HepG2 (cell line): ENCODE measurements around the gene CPNE4. TPM values are rescaled to one million over a fixed set of nuclear protein-coding genes. Genes with fewer than 3 reads are reported as not detected.

Source experiments
- ATF7-NPFF ChIP-seq: sonication (generic); formaldehyde crosslinking; IDR thresholded peaks from 2 replicates; pipeline ENCODE4 v1.8.1; 2023; ENCODE audit warnings: mild to moderate bottlenecking, low read depth, missing genetic modification reagents, moderate library complexity
- CENPX ChIP-seq: sonication (generic); formaldehyde crosslinking; IDR thresholded peaks from 2 replicates; pipeline ENCODE4 v1.9.0; 2021; ENCODE audit warnings: mild to moderate bottlenecking, missing genetic modification reagents, moderate library complexity
- FIP1L1 ChIP-seq: fragments of 200-400 bp; formaldehyde crosslinking; IDR thresholded peaks from 2 replicates; pipeline ENCODE4 v1.6.1; 2018; ENCODE audit warnings: low read depth, mild to moderate bottlenecking, low read length, moderate library complexity, borderline replicate concordance; ENCODE audit not compliant: insufficient read depth
- GATA4 ChIP-seq: sonication (generic); IDR thresholded peaks from 2 replicates; pipeline ENCODE4 v1.6.1; 2016; ENCODE audit warnings: antibody characterized with exemption, low read depth, borderline replicate concordance
- MLLT10 ChIP-seq: sonication (generic); formaldehyde crosslinking; IDR thresholded peaks from 2 replicates; pipeline ENCODE4 v1.4.0; 2020; ENCODE audit warnings: missing genetic modification reagents
- MXD4 ChIP-seq: IDR thresholded peaks from 2 replicates; pipeline ENCODE4 v1.6.1; 2016; ENCODE audit warnings: mild to moderate bottlenecking, missing biosample characterization, missing genetic modification reagents
- NFYC ChIP-seq: IDR thresholded peaks from 2 replicates; pipeline ENCODE4 v1.6.1; 2016; ENCODE audit warnings: missing genetic modification reagents, missing compliant biosample characterization
- NR2F2 ChIP-seq: IDR thresholded peaks from 2 replicates; pipeline ENCODE4 v1.6.1; 2012; ENCODE audit warnings: low read depth, inconsistent platforms, borderline replicate concordance
- SP5 ChIP-seq: IDR thresholded peaks from 2 replicates; pipeline ENCODE4 v1.6.1; 2016; ENCODE audit warnings: low read depth, borderline replicate concordance
- SSRP1 ChIP-seq: IDR thresholded peaks from 2 replicates; pipeline ENCODE4 v1.6.1; 2016; ENCODE audit warnings: control low read depth
- TCF7L2 ChIP-seq: IDR thresholded peaks from 2 replicates; pipeline ENCODE4 v1.6.1; 2011; ENCODE audit warnings: mild to moderate bottlenecking, low read depth, low read length, moderate library complexity
- TRIM22 ChIP-seq: fragments of 450-650 bp; IDR thresholded peaks from 2 replicates; pipeline ENCODE4 v1.6.1; 2017
- U2AF2 ChIP-seq: fragments of 200-400 bp; formaldehyde crosslinking; IDR thresholded peaks from 2 replicates; pipeline ENCODE4 v1.6.1; 2017; ENCODE audit warnings: low read depth, mild to moderate bottlenecking, low read length
- YEATS4 ChIP-seq: sonication (generic); formaldehyde crosslinking; IDR thresholded peaks from 2 replicates; pipeline ENCODE4 v1.4.0; 2020; ENCODE audit warnings: missing genetic modification reagents, borderline replicate concordance
- ZBTB14 ChIP-seq: sonication (generic); formaldehyde crosslinking; IDR thresholded peaks from 2 replicates; pipeline ENCODE4 v1.4.0; 2020; ENCODE audit warnings: missing genetic modification reagents
- ZNF512B ChIP-seq: sonication (generic); formaldehyde crosslinking; IDR thresholded peaks from 2 replicates; pipeline ENCODE4 v1.5.1; 2020; ENCODE audit warnings: missing genetic modification reagents, mild to moderate bottlenecking, borderline replicate concordance
- ZNF543 ChIP-seq: sonication (generic); formaldehyde crosslinking; IDR thresholded peaks from 2 replicates; pipeline ENCODE4 v1.4.0; 2020; ENCODE audit warnings: mild to moderate bottlenecking, missing genetic modification reagents
- ZNF546 ChIP-seq: sonication (generic); formaldehyde crosslinking; conservative IDR thresholded peaks from 2 replicates; pipeline ENCODE4 v1.8.1; 2023; ENCODE audit warnings: mild to moderate bottlenecking, missing genetic modification reagents
- polyA plus RNA-seq, 8 experiments: library from polyadenylated mRNA; depleted of rRNA in 3 of 8; stranded (reverse) in 7 of 8; unstranded in 1 of 8; fragments of >200 nt; fragmentation: Illumina TruSeq in 4 of 8; extraction: Trizol in 4 of 8; gene quantifications; 2 replicates each; pipeline versions ENCODE4 v1.2.1 to v1.2.3, GENCODE V29; 2011 to 2016; ENCODE audit warnings: low read depth in 4 of 8, missing spikeins in 1 of 8, mixed read lengths in 1 of 8; ENCODE audit not compliant: insufficient read depth in 1 of 8
- total RNA-seq, 5 experiments: library from RNA; depleted of rRNA; stranded (reverse); fragments of >200 nt; fragmentation: Illumina TruSeq; extraction: Trizol; gene quantifications; 2 replicates each; pipeline ENCODE4 v1.2.3, GENCODE V29; 2016; ENCODE audit warnings: low read depth in 1 of 5
- TF ChIP-seq, protein P1 (sequence below): IDR thresholded peaks from 2 replicates; pipeline ENCODE4 v1.4.0; 2020; ENCODE audit warnings: mild to moderate bottlenecking, missing genetic modification reagents

Gene CPNE4
- total and polyA plus RNA-seq, 2 of the 13 experiments (the other 11 are each of a cell fraction or from before 2014, with no cell fraction given) = not detected

GRCh38 chr3:131502530-131503319 lies 532.1 kb downstream of the CPNE4 start, which contains the start of gene MRPL3 (continued):
- no peak for TF ChIP-seq TRIM22
- no peak for TF ChIP-seq MLLT10 (CRISPR knock-in tag)
- TF ChIP-seq NR2F2 = peak; percentile 49; the same call in 1 of the 2 replicates
- TF ChIP-seq YEATS4 (CRISPR knock-in tag) = peak; percentile 100
- TF ChIP-seq U2AF2 = no peak; the same call in 1 of the 2 replicates
- TF ChIP-seq, protein P1, sequence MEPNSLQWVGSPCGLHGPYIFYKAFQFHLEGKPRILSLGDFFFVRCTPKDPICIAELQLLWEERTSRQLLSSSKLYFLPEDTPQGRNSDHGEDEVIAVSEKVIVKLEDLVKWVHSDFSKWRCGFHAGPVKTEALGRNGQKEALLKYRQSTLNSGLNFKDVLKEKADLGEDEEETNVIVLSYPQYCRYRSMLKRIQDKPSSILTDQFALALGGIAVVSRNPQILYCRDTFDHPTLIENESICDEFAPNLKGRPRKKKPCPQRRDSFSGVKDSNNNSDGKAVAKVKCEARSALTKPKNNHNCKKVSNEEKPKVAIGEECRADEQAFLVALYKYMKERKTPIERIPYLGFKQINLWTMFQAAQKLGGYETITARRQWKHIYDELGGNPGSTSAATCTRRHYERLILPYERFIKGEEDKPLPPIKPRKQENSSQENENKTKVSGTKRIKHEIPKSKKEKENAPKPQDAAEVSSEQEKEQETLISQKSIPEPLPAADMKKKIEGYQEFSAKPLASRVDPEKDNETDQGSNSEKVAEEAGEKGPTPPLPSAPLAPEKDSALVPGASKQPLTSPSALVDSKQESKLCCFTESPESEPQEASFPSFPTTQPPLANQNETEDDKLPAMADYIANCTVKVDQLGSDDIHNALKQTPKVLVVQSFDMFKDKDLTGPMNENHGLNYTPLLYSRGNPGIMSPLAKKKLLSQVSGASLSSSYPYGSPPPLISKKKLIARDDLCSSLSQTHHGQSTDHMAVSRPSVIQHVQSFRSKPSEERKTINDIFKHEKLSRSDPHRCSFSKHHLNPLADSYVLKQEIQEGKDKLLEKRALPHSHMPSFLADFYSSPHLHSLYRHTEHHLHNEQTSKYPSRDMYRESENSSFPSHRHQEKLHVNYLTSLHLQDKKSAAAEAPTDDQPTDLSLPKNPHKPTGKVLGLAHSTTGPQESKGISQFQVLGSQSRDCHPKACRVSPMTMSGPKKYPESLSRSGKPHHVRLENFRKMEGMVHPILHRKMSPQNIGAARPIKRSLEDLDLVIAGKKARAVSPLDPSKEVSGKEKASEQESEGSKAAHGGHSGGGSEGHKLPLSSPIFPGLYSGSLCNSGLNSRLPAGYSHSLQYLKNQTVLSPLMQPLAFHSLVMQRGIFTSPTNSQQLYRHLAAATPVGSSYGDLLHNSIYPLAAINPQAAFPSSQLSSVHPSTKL = peak; percentile 80
- TF ChIP-seq ZNF546 = peak; percentile 93
- TF ChIP-seq GATA4 = peak; percentile 26; the same call in 1 of the 2 replicates
- peak; percentile 97 for TF ChIP-seq MXD4 (CRISPR knock-in tag)
- no peak for TF ChIP-seq CENPX (CRISPR knock-in tag)
- 0 out of 2 replicates have a peak, but pooled peaks have one; percentile 8 for TF ChIP-seq SP5 (CRISPR knock-in tag)
- TF ChIP-seq ZNF512B = peak; percentile 77; the same call in 1 of the 2 replicates
- TF ChIP-seq ZBTB14 (CRISPR knock-in tag) = peak; percentile 61; the same call in 1 of the 2 replicates
- peak; percentile 62; the same call in 1 of the 2 replicates for TF ChIP-seq NFYC (CRISPR knock-in tag)
- TF ChIP-seq SSRP1 (CRISPR knock-in tag) = no peak
- no peak for TF ChIP-seq TCF7L2
- TF ChIP-seq ZNF543 (CRISPR knock-in tag) = peak; percentile 84
- TF ChIP-seq ATF7-NPFF (CRISPR knock-in tag) = peak; percentile 98
- no peak for TF ChIP-seq FIP1L1
